BLaER1 treated with 17β-estradiol and CSF1 and Interleukin-3, amounts not matched to agents 10 nM and 100 nM (cell line): Measurements from ENCODE around the gene PRDM10.

Experiments
- H3K27ac ChIP-seq, 11 experiments: shearing (Covaris generic); formaldehyde crosslinking; 2 replicates each; pipeline ENCODE4 v1.8.1; 2022
- H3K27me3 ChIP-seq, 11 experiments: shearing (Covaris generic); formaldehyde crosslinking; 2 replicates each; pipeline ENCODE4 v1.8.1; 2022
- H3K36me3 ChIP-seq, 11 experiments: shearing (Covaris generic); formaldehyde crosslinking; 2 replicates each; pipeline ENCODE4 v1.8.1; 2022
- H3K4me1 ChIP-seq, 10 experiments: shearing (Covaris generic); formaldehyde crosslinking; 2 replicates each; pipeline ENCODE4 v1.8.1; 2022
- H3K4me2 ChIP-seq, 11 experiments: shearing (Covaris generic); formaldehyde crosslinking; 2 replicates each; pipeline ENCODE4 v1.8.1; 2022
- H3K4me3 ChIP-seq, 10 experiments: shearing (Covaris generic); formaldehyde crosslinking; 2 replicates each; pipeline ENCODE4 v1.8.1; 2022
- H3K9ac ChIP-seq, 11 experiments: shearing (Covaris generic); formaldehyde crosslinking; 2 replicates each; pipeline ENCODE4 v1.8.1; 2022
- H3K9me3 ChIP-seq, 11 experiments: shearing (Covaris generic); formaldehyde crosslinking; replicated peaks in 1 of 11; 2 replicates each; pipeline ENCODE4 v1.8.1; 2022
- H4K20me1 ChIP-seq, 11 experiments: shearing (Covaris generic); formaldehyde crosslinking; 2 replicates each; pipeline ENCODE4 v1.8.1; 2022
- Cebpa-rat ChIP-seq, 11 experiments: shearing (Covaris generic); IDR thresholded peaks; 2 replicates each; pipeline ENCODE4 v1.8.1; 2022

Gene PRDM10

GRCh38 chr11:130002352-130002845 lies at the start of gene PRDM10:
PRDM10 (minus strand) TSS chr11:130002835; CDS start chr11:129960964, 41,871 bp downstream.
- Histone ChIP-seq H3K9ac (peak within 1 kb of the TSS; percentile 97 to 100 (median 98)), H4K20me1 (peaks cover 0 to 6% (median 0%) of the 10 kb centered on the region in 11 experiments; a peak in 1 of 22 replicates), H3K36me3 (peaks cover 1 to 25% (median 8%) of the 10 kb centered on the region in 11 experiments; a peak in 18 of 22 replicates), H3K27me3 (no peaks in the 10 kb centered on the region), H3K9me3 (peaks cover 0 to 5% (median under 1%) of the 10 kb centered on the region in 11 experiments; a peak in 14 of 22 replicates), H3K27ac (peak within 1 kb of the TSS; percentile 98 to 100 (median 99)), H3K4me2 (peak within 1 kb of the TSS; percentile 67 to 93 (median 88)), H3K4me3 (peak within 1 kb of the TSS; percentile 76 to 88 (median 82)), H3K4me1 (peaks cover 29 to 52% (median 44%) of the 10 kb centered on the region in 10 experiments)
- TF ChIP-seq Cebpa-rat (IDR thresholded peaks at IDR 0.05): no peak

GRCh38 chr11:130051082-130051481 lies 48.4 kb upstream of the PRDM10 start:
- Histone ChIP-seq H3K27ac (peak overlapping the region in 7 of 11 experiments; percentile 14 to 92 (median 83); a peak in 14 of 22 replicates), H3K4me2 (peak overlapping the region in 7 of 11 experiments; percentile 0 to 90 (median 78); a peak in 12 of 22 replicates), H3K36me3 (no peaks in the 10 kb centered on the region), H3K4me1 (peaks cover 0 to 74% (median 28%) of the 10 kb centered on the region in 10 experiments; a peak in 13 of 20 replicates), H4K20me1 (no peaks in the 10 kb centered on the region), H3K9ac (peak overlapping the region in 5 of 11 experiments; percentile 60 to 74 (median 66); a peak in 9 of 22 replicates), H3K9me3 (peaks cover 0 to 11% (median 0%) of the 10 kb centered on the region in 11 experiments; a peak in 10 of 22 replicates), H3K4me3 (no peak overlapping the region; a peak in 1 of 20 replicates), H3K27me3 (no peaks in the 10 kb centered on the region)
- peak in 7 of 11 experiments; percentile 31 to 87 (median 69); a peak in 9 of 22 replicates for TF ChIP-seq Cebpa-rat (IDR thresholded peaks at IDR 0.05)

GRCh38 chr11:130050257-130050656 lies 47.6 kb upstream of the PRDM10 start:
- Histone ChIP-seq H3K9ac (peak overlapping the region in 6 of 11 experiments; percentile 15 to 74 (median 65); a peak in 8 of 22 replicates), H3K36me3 (no peaks in the 10 kb centered on the region), H3K27ac (peak overlapping the region in 8 of 11 experiments; percentile 14 to 92 (median 78); a peak in 14 of 22 replicates)

GRCh38 chr11:130049328-130049771 lies 46.7 kb upstream of the PRDM10 start:
- Histone ChIP-seq H3K36me3 (no peaks in the 10 kb centered on the region), H4K20me1 (no peaks in the 10 kb centered on the region), H3K27me3 (no peaks in the 10 kb centered on the region), H3K4me2 (peak overlapping the region in 6 of 11 experiments; percentile 23 to 90 (median 81); a peak in 11 of 22 replicates), H3K4me3 (no peak overlapping the region), H3K4me1 (peaks cover 0 to 69% (median 28%) of the 10 kb centered on the region in 10 experiments; a peak in 13 of 20 replicates), H3K27ac (peak overlapping the region in 7 of 11 experiments; percentile 14 to 92 (median 83); a peak in 12 of 22 replicates), H3K9me3 (peaks cover 6 to 20% (median 11%) of the 10 kb centered on the region in 11 experiments; a peak in 20 of 22 replicates), H3K9ac (peak overlapping the region in 5 of 11 experiments; percentile 20 to 74 (median 46); a peak in 5 of 22 replicates)
- no peak for TF ChIP-seq Cebpa-rat (IDR thresholded peaks at IDR 0.05)

More at GRCh38 chr11:130050257-130050656, 47.6 kb upstream of the PRDM10 start:
- no peak for TF ChIP-seq Cebpa-rat (IDR thresholded peaks at IDR 0.05)
- peak overlapping the region in 7 of 11 experiments; percentile 9 to 90 (median 78); a peak in 13 of 22 replicates for H3K4me2 ChIP-seq
- H3K4me3 ChIP-seq: no peak overlapping the region
- H3K4me1 ChIP-seq: peaks cover 0 to 69% (median 28%) of the 10 kb centered on the region in 10 experiments; a peak in 13 of 20 replicates
- peaks cover under 1 to 11% (median 5%) of the 10 kb centered on the region in 11 experiments; a peak in 16 of 22 replicates for H3K9me3 ChIP-seq
- H4K20me1 ChIP-seq: no peaks in the 10 kb centered on the region
- H3K27me3 ChIP-seq: no peaks in the 10 kb centered on the region

- Histone ChIP-seq H4K20me1 (no peaks in the 10 kb centered on the region), H3K36me3 (no peaks in the 10 kb centered on the region), H3K4me2 (peak overlapping the region in 1 of 11 experiments; percentile 68; a peak in 2 of 22 replicates), H3K9ac (no peak overlapping the region), H3K27ac (no peak overlapping the region; a peak in 1 of 22 replicates), H3K9me3 (peaks cover 0 to 25% (median 13%) of the 10 kb centered on the region in 11 experiments; a peak in 14 of 22 replicates), H3K4me3 (no peak overlapping the region), H3K27me3 (no peaks in the 10 kb centered on the region), H3K4me1 (peaks cover 12 to 87% (median 48%) of the 10 kb centered on the region in 10 experiments)
- TF ChIP-seq Cebpa-rat (IDR thresholded peaks at IDR 0.05): no peak
Measured at GRCh38 chr11:130047141-130047540, 44.5 kb upstream of the PRDM10 start.

- peak overlapping the region; percentile 20 to 94 (median 81); a peak in 20 of 22 replicates for H3K4me2 ChIP-seq
- TF ChIP-seq Cebpa-rat (IDR thresholded peaks at IDR 0.05): no peak
- H3K27me3 ChIP-seq: no peaks in the 10 kb centered on the region
- H3K4me3 ChIP-seq: peak overlapping the region in 2 of 10 experiments; percentile 10 to 15; a peak in 3 of 20 replicates
- peaks cover 0 to 39% (median 22%) of the 10 kb centered on the region in 11 experiments; a peak in 18 of 22 replicates for H3K9me3 ChIP-seq
- H4K20me1 ChIP-seq: no peaks in the 10 kb centered on the region
- peaks cover 19 to 72% (median 32%) of the 10 kb centered on the region in 10 experiments for H3K4me1 ChIP-seq
- peak overlapping the region in 6 of 11 experiments; percentile 54 to 71 (median 58); a peak in 11 of 22 replicates for H3K9ac ChIP-seq
- H3K27ac ChIP-seq: peak overlapping the region; percentile 19 to 90 (median 78); a peak in 20 of 22 replicates
- no peaks in the 10 kb centered on the region for H3K36me3 ChIP-seq
Measured at GRCh38 chr11:130043575-130043974, 40.9 kb upstream of the PRDM10 start.

- Histone ChIP-seq H3K9me3 (peaks cover 0 to 39% (median 22%) of the 10 kb centered on the region in 11 experiments; a peak in 18 of 22 replicates), H3K27me3 (no peaks in the 10 kb centered on the region), H3K4me3 (peak overlapping the region in 1 of 10 experiments; percentile 21; a peak in 3 of 20 replicates), H3K9ac (peak overlapping the region in 10 of 11 experiments; percentile 29 to 71 (median 62); a peak in 15 of 22 replicates), H3K4me1 (peaks cover 19 to 71% (median 30%) of the 10 kb centered on the region in 10 experiments), H3K4me2 (peak overlapping the region; percentile 37 to 94 (median 81); a peak in 21 of 22 replicates), H3K36me3 (no peaks in the 10 kb centered on the region), H4K20me1 (no peaks in the 10 kb centered on the region), H3K27ac (peak overlapping the region; percentile 64 to 90 (median 80))
- TF ChIP-seq Cebpa-rat (IDR thresholded peaks at IDR 0.05): peak in 8 of 11 experiments; percentile 42 to 75 (median 60); a peak in 11 of 22 replicates
Measured at GRCh38 chr11:130042093-130042591, 39.5 kb upstream of the PRDM10 start.

GRCh38 chr11:130040281-130040940 lies 37.8 kb upstream of the PRDM10 start:
- H3K4me3 ChIP-seq: no peak overlapping the region
- peak overlapping the region in 8 of 11 experiments; percentile 72 to 90 (median 85); a peak in 14 of 22 replicates for H3K27ac ChIP-seq
- no peaks in the 10 kb centered on the region for H3K36me3 ChIP-seq
- TF ChIP-seq Cebpa-rat (IDR thresholded peaks at IDR 0.05): no peak
- H4K20me1 ChIP-seq: no peaks in the 10 kb centered on the region
- H3K4me1 ChIP-seq: peaks cover 19 to 77% (median 30%) of the 10 kb centered on the region in 10 experiments
- H3K27me3 ChIP-seq: no peaks in the 10 kb centered on the region
- H3K9ac ChIP-seq: no peak overlapping the region
- H3K4me2 ChIP-seq: no peak overlapping the region; a peak in 1 of 22 replicates
- H3K9me3 ChIP-seq: peaks cover 0 to 34% (median 22%) of the 10 kb centered on the region in 11 experiments; a peak in 18 of 22 replicates
